Right cardiac atrium (tissue), 5 donors: ENCODE measurements around the gene OR1S1. TPM values are rescaled to one million over a fixed set of nuclear protein-coding genes. Genes with fewer than 3 reads are reported as not detected.
A peak's percentile ranks its signal among the peaks of the same experiment; 100 is the strongest.
"Not testable (repeated sequence)": the region's sequence is repeated elsewhere in the genome, so short reads cannot be mapped to it uniquely, and the experiment has no call there.

Experiments
- ATAC-seq, 2 donors: fragments of 200-7000 bp; cut with Tn5 transposase; one replicate each; pipeline versions ENCODE4 v1.8.0 to v1.9.1; 2020; ENCODE audit warnings: moderate library complexity in 2 of 2, mild to moderate bottlenecking in 1 of 2
- DNase-seq, 3 donors: peaks; one replicate each; pipeline ENCODE4 v3.0.0-alpha.2; 2020
- H3K27ac ChIP-seq: one replicate; pipeline ENCODE4 v1.5.1; 2013; ENCODE audit warnings: mild to moderate bottlenecking, low read length, control low read depth, moderate library complexity
- H3K27me3 ChIP-seq: one replicate; pipeline ENCODE4 v1.6.1; 2013; ENCODE audit not compliant: control insufficient read depth, insufficient read depth
- H3K4me1 ChIP-seq: one replicate; pipeline ENCODE4 v1.6.1; 2013; ENCODE audit warnings: low read length; ENCODE audit not compliant: control insufficient read depth, insufficient read depth
- H3K4me3 ChIP-seq: one replicate; pipeline ENCODE4 v1.5.1; 2013; ENCODE audit warnings: low read length, control low read depth
- H3K9me3 ChIP-seq: one replicate; pipeline ENCODE4 v1.6.1; 2013; ENCODE audit warnings: low read length; ENCODE audit not compliant: control insufficient read depth
- WGBS: extraction: QIAGEN DNeasy Blood & Tissue Kit; methylation state at CpG from one replicate; pipeline ENCODE4 v1.1.7; 2013; 5-methylcytosine and 5-hydroxymethylcytosine counted together
- intact Hi-C, 4 donors: fragments of 100-400 bp; cut with DNase I; formaldehyde crosslinking; loops; one replicate each; pipeline versions ENCODE4 v1.11.0 to v1.14.0; 2022 to 2023
- long read RNA-seq, 4 donors: library from polyadenylated mRNA; unstranded; transcript quantifications; one replicate each; pipeline ENCODE4 v2.0.0, GENCODE V29; 2020 to 2021
- polyA plus RNA-seq: library from polyadenylated mRNA; stranded (reverse); fragments of 200-250 nt; gene quantifications from one replicate; pipeline ENCODE4 v1.2.3, GENCODE V29; 2013
- total RNA-seq, 4 donors: library from RNA; stranded (reverse); fragmentation: NEBNext Ultra II Directional; extraction: Animal tissue kit (Norgen Biotek cat#: 25700); gene quantifications; one replicate each; pipeline ENCODE4 v1.2.1, GENCODE V29; 2021
- donor health status: healthy with polysubstance abuse.
- donor health status: DM: no; HTN: yes; CAD: no.
- donor health status: DM: no; HTN: no; CAD: no.
- donor health status: DM: no; HTN: yes; CAD: no; lungs with severe emphysema.
- donor health status: DM: yes; HTN: yes; CAD: no.

The OR1S1 gene
- total RNA-seq (not detected), polyA plus RNA-seq (not detected)
- long read RNA-seq, donor 1, result 0 reads
- long read RNA-seq, donor 2, result 0 reads
- long read RNA-seq, donor 3, result 0 reads
- long read RNA-seq, donor 4, result 0 reads

- intact Hi-C loops, result not testable (repeated sequence)
- WGBS, result 74% methylated on average over 2 of the region's 2 CpGs
Observed at GRCh38 chr11:58212420-58212819, at the start of gene OR1S1. TSS of gene OR1S1 (plus strand) at chr11:58212720.

GRCh38 chr11:58164389-58164788 is 48.1 kb upstream of the OR1S1 start:
- WGBS, result 82% methylated on average over 4 of the region's 4 CpGs

More at GRCh38 chr11:58212420-58212819, at the start of gene OR1S1:
- H3K27ac ChIP-seq, H3K27me3 ChIP-seq, H3K9me3 ChIP-seq, H3K4me3 ChIP-seq, ATAC-seq, H3K4me1 ChIP-seq, DNase-seq: not testable (repeated sequence)

GRCh38 chr11:58164990-58165389 is 47.5 kb upstream of the OR1S1 start:
- no peaks in the 10 kb centered on the region for H3K9me3 ChIP-seq
- no peak overlapping the region for H3K4me3 ChIP-seq
- intact Hi-C loops, result no loop called here
- H3K27ac ChIP-seq, result no peak overlapping the region
- no peaks in the 10 kb centered on the region for H3K4me1 ChIP-seq
- DNase-seq, result no peak
- ATAC-seq, result no peak
- no peaks in the 10 kb centered on the region for H3K27me3 ChIP-seq
- WGBS, result 63% methylated on average over 1 of the region's 1 CpG

More at GRCh38 chr11:58164389-58164788, 48.1 kb upstream of the OR1S1 start:
- Histone ChIP-seq H3K9me3 (no peaks in the 10 kb centered on the region), H3K4me3 (no peak overlapping the region), H3K27ac (no peak overlapping the region), H3K27me3 (no peaks in the 10 kb centered on the region), H3K4me1 (no peaks in the 10 kb centered on the region)
- intact Hi-C loops, result no loop called here
- ATAC-seq (no peak), DNase-seq (no peak)

GRCh38 chr11:58165504-58166106 is 46.9 kb upstream of the OR1S1 start:
- Histone ChIP-seq H3K4me3 (no peak overlapping the region), H3K27me3 (no peaks in the 10 kb centered on the region), H3K27ac (no peak overlapping the region), H3K4me1 (no peaks in the 10 kb centered on the region), H3K9me3 (no peaks in the 10 kb centered on the region)
- no peak for ATAC-seq
- no peak for DNase-seq
- intact Hi-C loops, result no loop called here
- 76% methylated on average over 7 of the region's 7 CpGs for WGBS

- Histone ChIP-seq H3K27me3 (no peaks in the 10 kb centered on the region), H3K9me3 (no peaks in the 10 kb centered on the region), H3K4me3 (no peak overlapping the region), H3K4me1 (no peaks in the 10 kb centered on the region), H3K27ac (no peak overlapping the region)
- WGBS, result 81% methylated on average over 5 of the region's 5 CpGs
- no peak for DNase-seq
- ATAC-seq, result no peak
- intact Hi-C loops, result no loop called here
Observed at GRCh38 chr11:58177409-58178054, 35.0 kb upstream of the OR1S1 start.

- Histone ChIP-seq H3K4me3 (no peak overlapping the region), H3K27me3 (no peaks in the 10 kb centered on the region), H3K27ac (no peak overlapping the region), H3K4me1 (no peaks in the 10 kb centered on the region), H3K9me3 (no peaks in the 10 kb centered on the region)
- intact Hi-C loops, result no loop called here
- ATAC-seq (no peak), DNase-seq (no peak)
- 85% methylated on average over 6 of the region's 6 CpGs for WGBS
Observed at GRCh38 chr11:58178444-58178843, 34.1 kb upstream of the OR1S1 start.

GRCh38 chr11:58179648-58180047 is 32.9 kb upstream of the OR1S1 start:
- Histone ChIP-seq H3K4me1 (no peaks in the 10 kb centered on the region), H3K4me3 (no peak overlapping the region), H3K27me3 (no peaks in the 10 kb centered on the region), H3K27ac (no peak overlapping the region), H3K9me3 (no peaks in the 10 kb centered on the region)
- peak in 1 of 3 donors; percentile 41 for DNase-seq
- intact Hi-C loops, result no loop called here
- no peak for ATAC-seq
- 72% methylated on average over 7 of the region's 7 CpGs for WGBS

- no peak for ATAC-seq
- intact Hi-C loops, result no loop called here
Observed at GRCh38 chr11:58186938-58187337, 25.6 kb upstream of the OR1S1 start.

GRCh38 chr11:58188770-58189169 is 23.8 kb upstream of the OR1S1 start, which contains the start of gene OR9Q2:
TSS of gene OR9Q2 (plus strand) at chr11:58189070. CDS start at chr11:58190491, 1,421 bp downstream.
- ATAC-seq, result no peak
- intact Hi-C loops, result no loop called here
- no peaks in the 10 kb centered on the region for H3K27me3 ChIP-seq

More at GRCh38 chr11:58186938-58187337, 25.6 kb upstream of the OR1S1 start:
- Histone ChIP-seq H3K27ac (no peak overlapping the region), H3K4me3 (no peak overlapping the region), H3K9me3 (no peaks in the 10 kb centered on the region), H3K27me3 (no peaks in the 10 kb centered on the region), H3K4me1 (no peaks in the 10 kb centered on the region)
- no peak for DNase-seq
- 69% methylated on average over 4 of the region's 4 CpGs for WGBS

GRCh38 chr11:58192229-58192628 is 20.3 kb upstream of the OR1S1 start:
- ATAC-seq (no peak), DNase-seq (no peak)
- Histone ChIP-seq H3K4me3 (no peak overlapping the region), H3K27ac (no peak overlapping the region), H3K4me1 (no peaks in the 10 kb centered on the region), H3K27me3 (no peaks in the 10 kb centered on the region), H3K9me3 (no peaks in the 10 kb centered on the region)
- WGBS, result 83% methylated on average over 3 of the region's 3 CpGs
- intact Hi-C loops, result no loop called here

More at GRCh38 chr11:58188770-58189169, 23.8 kb upstream of the OR1S1 start, which contains the start of gene OR9Q2:
- DNase-seq, result no peak
- Histone ChIP-seq H3K9me3 (no peaks in the 10 kb centered on the region), H3K27ac (no peak within 1 kb of the TSS), H3K4me1 (no peaks in the 10 kb centered on the region), H3K4me3 (no peak within 1 kb of the TSS)
- 91% methylated on average over 2 of the region's 2 CpGs for WGBS

GRCh38 chr11:58193391-58193790 is 19.1 kb upstream of the OR1S1 start:
- H3K4me3 ChIP-seq, result no peak overlapping the region
- no peaks in the 10 kb centered on the region for H3K9me3 ChIP-seq
- no peaks in the 10 kb centered on the region for H3K4me1 ChIP-seq
- intact Hi-C loops, result no loop called here
- no peak overlapping the region for H3K27ac ChIP-seq
- no peak for DNase-seq
- ATAC-seq, result no peak
- no peaks in the 10 kb centered on the region for H3K27me3 ChIP-seq
